HG02938 (cell line): ENCODE data around the gene AFDN.
"Not testable (repeated sequence)": the region's sequence is repeated elsewhere in the genome, so short reads cannot be mapped to it uniquely, and the experiment has no call there.

Source experiments
- ATAC-seq: cut with Tn5 transposase; IDR thresholded peaks from one replicate; pipeline ENCODE4 v1.9.1; 2021; ENCODE audit warnings: mild to moderate bottlenecking, moderate library complexity; ENCODE audit not compliant: unreplicated experiment

AFDN gene

GRCh38 chr6:167973148-167973885, 146.6 kb downstream of the AFDN start:
- no peak for ATAC-seq

- ATAC-seq = no peak
Observed at GRCh38 chr6:167974640-167975344, 148.1 kb downstream of the AFDN start.

GRCh38 chr6:167975458-167975857, 148.7 kb downstream of the AFDN start:
- ATAC-seq = no peak

GRCh38 chr6:167976116-167976657, 149.5 kb downstream of the AFDN start:
- not testable (repeated sequence) for ATAC-seq

- ATAC-seq = no peak
Observed at GRCh38 chr6:167976708-167977107, 150.0 kb downstream of the AFDN start.

- no peak for ATAC-seq
Observed at GRCh38 chr6:167977717-167978467, 151.2 kb downstream of the AFDN start.

GRCh38 chr6:167978607-167979006, 151.9 kb downstream of the AFDN start:
- no peak for ATAC-seq

- ATAC-seq = no peak
Observed at GRCh38 chr6:167979436-167980139, 152.9 kb downstream of the AFDN start.

- ATAC-seq = no peak
Observed at GRCh38 chr6:167980911-167981580, 154.3 kb downstream of the AFDN start.

GRCh38 chr6:167981916-167982462, 155.3 kb downstream of the AFDN start:
- ATAC-seq = no peak

GRCh38 chr6:167984144-167984719, 157.5 kb downstream of the AFDN start:
- no peak for ATAC-seq

GRCh38 chr6:167984876-167985604, 158.3 kb downstream of the AFDN start:
- no peak for ATAC-seq

GRCh38 chr6:167985911-167986595, 159.3 kb downstream of the AFDN start:
- no peak for ATAC-seq

- ATAC-seq = no peak
Observed at GRCh38 chr6:167987396-167988153, 160.9 kb downstream of the AFDN start.

- no peak for ATAC-seq
Observed at GRCh38 chr6:167988154-167988495, 161.4 kb downstream of the AFDN start.

- no peak for ATAC-seq
Observed at GRCh38 chr6:167988945-167989841, 162.5 kb downstream of the AFDN start.
